Skin of body (tissue), 2 donors: Measurements from ENCODE around the gene ZNF121. TPM values are rescaled to one million over a fixed set of nuclear protein-coding genes. Genes with fewer than 3 reads are reported as not detected.
A peak's percentile ranks its signal among the peaks of the same experiment; 100 is the strongest.

ENCODE experiments used
- DNase-seq: peaks from one replicate; lab custom pipeline; 2025; lab: John Stamatoyannopoulos, UW
- total RNA-seq: library from RNA; depleted of rRNA; stranded (reverse); fragments of >200 nt; gene quantifications from one replicate; pipeline ENCODE4 v1.2.3, GENCODE V29; 2014

Gene ZNF121
- total RNA-seq, 1 donor from 2014 or later: 51.6 TPM

DNA sequence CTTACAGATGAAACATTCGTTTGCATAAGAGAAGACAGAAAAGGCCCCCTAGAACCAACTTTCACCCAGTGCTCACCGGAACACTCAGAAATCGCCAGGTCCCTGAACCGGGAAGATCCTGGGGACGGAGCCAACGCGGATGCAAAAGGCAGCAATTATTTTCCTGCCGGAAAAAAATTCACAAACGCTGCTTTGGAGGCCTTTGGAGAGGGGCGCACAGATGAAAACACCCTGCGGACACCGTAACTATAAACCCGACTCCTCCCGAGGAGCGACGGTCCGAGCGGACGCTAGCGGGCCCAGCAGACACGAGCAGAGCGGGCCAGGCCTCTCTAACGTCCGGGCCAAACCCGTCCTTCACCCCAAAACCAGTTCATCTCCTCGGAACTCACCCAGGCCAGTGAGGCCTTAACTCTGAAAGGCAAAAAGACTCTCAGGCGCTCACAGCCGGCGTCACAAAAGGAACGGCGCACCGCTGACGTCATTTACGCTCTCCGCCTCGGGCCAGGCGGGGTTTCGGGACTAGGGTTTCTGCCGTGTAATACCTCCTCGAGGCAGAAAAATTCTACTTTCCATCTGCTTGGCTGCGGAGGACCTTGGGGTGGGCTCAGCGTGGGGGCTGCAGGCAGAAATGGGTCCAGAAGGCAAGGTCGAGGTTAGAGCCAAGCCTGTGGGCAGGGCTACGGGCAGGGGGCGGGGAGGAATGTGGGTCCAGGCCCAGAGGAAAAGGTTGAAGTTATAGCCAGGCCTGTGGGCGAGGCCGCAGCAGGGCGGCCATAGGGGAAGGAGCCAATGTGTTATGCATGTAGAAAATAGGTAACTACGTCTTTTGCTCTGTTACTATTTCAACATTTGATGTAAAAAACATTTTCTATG, 45.9 kb downstream of the ZNF121 start, which contains the start of gene ZNF426:
Gene ZNF426, minus strand, starts transcription at position 463 of the 876 bp plus-strand sequence. CDS start 2,413 bp downstream, outside the sequence.
- peak; percentile 76 for DNase-seq

DNA sequence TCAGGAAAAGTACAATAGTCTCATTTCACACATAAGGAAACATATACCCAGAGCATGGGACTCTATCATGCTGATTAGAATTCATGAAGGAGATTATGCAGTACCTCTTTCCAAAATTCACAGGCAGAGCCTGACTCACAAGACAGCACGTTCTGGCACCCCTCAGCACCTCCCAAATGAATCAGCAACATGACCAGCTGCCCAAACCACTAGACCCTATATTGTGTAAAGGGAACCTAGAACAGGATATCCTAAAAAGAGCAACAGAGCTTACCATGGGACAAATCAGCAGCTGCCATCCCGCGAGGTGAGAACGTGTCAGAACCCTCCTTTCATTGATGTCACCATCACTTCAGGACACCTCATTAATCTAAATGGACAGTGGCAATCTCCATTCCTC, 48.4 kb downstream of the ZNF121 start:
- no peak for DNase-seq

DNA sequence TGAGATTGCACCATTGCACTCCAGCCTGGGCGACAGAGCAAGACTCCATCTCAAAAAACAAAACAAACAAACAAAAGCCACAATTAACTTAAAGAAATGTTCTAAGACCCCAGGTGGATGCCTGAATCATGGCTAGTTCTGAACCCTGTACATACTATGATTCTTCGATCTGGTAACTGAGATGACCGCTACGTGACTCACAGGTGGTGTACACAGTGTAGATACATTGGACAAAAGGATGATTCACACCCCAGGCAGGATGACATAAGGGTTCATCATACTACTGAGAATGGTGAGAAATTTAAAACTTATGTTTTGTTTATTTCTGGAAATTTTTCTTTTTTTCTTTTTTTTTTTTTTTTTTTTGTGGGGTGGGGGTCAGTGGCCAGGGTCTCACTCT, 52.4 kb downstream of the ZNF121 start:
- DNase-seq: no peak

DNA sequence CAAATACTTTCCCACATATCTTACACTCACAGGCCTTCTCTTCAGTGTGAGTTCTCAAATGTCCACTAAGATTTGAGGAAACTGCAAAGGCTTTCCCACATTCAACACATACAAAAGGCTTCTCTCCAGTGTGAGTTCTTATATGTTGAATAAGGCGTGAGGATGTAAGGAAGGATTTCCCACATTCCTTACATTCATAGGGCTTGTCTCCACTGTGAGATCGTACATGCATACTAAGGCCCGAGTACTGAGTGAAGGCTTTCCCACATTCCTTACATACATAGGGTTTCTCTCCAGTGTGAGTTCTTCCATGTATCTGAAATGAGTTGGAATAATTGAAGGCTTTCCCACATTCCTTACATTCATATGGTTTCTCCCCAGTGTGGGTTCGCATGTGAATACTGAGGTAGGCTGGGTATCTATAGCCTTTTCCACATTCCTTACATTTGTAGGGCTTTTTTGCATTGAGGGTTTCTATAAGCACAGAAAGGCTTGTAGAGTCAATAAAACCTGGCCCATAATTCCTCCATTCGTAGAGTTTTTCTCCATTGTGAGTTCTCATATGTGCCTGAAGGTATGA, 55.5 kb downstream of the ZNF121 start:
- no peak for DNase-seq

DNA sequence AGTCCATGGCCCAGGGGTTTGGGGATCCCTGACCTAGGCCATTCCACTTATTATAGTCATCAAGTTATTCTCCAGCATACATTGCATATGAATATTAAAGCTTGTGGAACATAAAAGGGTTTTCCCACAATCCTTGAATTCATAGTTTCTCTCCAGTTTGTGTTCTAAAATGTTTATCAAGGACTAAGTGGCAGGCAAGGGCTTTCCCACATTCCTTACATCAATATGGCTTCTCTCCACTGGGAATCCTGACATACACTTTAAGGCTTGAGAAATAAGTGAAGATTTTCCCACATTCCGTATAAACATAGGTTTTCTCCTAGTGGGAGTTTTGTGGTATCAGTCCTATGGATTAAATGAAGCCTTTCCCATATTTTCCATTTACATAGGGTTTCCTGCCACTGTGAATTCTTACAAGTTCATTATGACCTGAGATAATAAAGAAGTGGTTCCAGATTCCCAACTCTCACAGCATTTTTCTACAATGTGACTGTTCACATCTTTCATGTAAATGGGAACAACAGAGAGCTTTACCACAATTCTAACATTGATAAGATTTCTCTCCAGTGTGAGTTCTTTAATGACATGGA, 60.3 kb downstream of the ZNF121 start:
- DNase-seq: no peak

Other genes starting within 250 kb of the ZNF121 start
- gene ZNF177, start 221.5 kb downstream of the ZNF121 start, total RNA-seq: 4.4 TPM
- 21.8 TPM for gene ZNF266, start 148.9 kb downstream of the ZNF121 start, total RNA-seq
- gene ZNF560, start 85.9 kb downstream of the ZNF121 start, total RNA-seq: 0.49 TPM
- gene ZNF426, start 45.9 kb downstream of the ZNF121 start, total RNA-seq: 15.9 TPM
- 40.2 TPM for gene ZNF561, start 36.7 kb upstream of the ZNF121 start, total RNA-seq
- gene ZNF562, start 90.6 kb upstream of the ZNF121 start, total RNA-seq: 30.4 TPM
- 16.8 TPM for gene ZNF846, start 184.2 kb upstream of the ZNF121 start, total RNA-seq
- gene FBXL12, start 234.6 kb upstream of the ZNF121 start, total RNA-seq: 10.4 TPM
- gene UBL5, start 243.4 kb upstream of the ZNF121 start, total RNA-seq: 125 TPM